Loucy (cell line): ENCODE measurements around the gene REPS2.

Experiments
- EZH2phosphoT487 ChIP-seq: fragments of 200-600 bp; IDR thresholded peaks from 2 replicates; pipeline ENCODE4 v1.6.1; 2018; ENCODE audit warnings: antibody characterized with exemption, mild to moderate bottlenecking, moderate library complexity, borderline replicate concordance
- TF ChIP-seq, protein P1 (sequence below): fragments of 200-600 bp; sonication (generic); conservative IDR thresholded peaks from 2 replicates; pipeline ENCODE4 v1.5.1; 2014; ENCODE audit warnings: mild to moderate bottlenecking, antibody characterized with exemption, low read length

DNA sequence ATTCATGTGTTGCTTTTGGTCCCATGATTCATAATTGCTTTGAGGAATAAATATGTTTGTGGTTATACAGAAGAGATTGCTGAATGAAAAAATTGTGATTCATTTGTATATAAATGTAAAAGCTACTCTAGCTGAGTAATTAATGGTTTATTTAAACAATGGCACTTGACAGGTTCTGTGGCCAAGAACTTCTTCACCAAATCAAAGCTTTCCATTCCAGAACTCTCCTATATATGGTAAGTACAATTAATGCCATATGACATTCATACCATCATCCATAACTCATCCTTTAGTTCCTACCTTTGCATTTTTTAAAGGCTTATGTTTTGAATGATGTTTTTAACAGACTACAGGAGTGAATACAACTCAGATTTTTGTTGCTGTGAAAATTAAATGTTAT, 105.8 kb downstream of the REPS2 start:
- TF ChIP-seq, protein P1, sequence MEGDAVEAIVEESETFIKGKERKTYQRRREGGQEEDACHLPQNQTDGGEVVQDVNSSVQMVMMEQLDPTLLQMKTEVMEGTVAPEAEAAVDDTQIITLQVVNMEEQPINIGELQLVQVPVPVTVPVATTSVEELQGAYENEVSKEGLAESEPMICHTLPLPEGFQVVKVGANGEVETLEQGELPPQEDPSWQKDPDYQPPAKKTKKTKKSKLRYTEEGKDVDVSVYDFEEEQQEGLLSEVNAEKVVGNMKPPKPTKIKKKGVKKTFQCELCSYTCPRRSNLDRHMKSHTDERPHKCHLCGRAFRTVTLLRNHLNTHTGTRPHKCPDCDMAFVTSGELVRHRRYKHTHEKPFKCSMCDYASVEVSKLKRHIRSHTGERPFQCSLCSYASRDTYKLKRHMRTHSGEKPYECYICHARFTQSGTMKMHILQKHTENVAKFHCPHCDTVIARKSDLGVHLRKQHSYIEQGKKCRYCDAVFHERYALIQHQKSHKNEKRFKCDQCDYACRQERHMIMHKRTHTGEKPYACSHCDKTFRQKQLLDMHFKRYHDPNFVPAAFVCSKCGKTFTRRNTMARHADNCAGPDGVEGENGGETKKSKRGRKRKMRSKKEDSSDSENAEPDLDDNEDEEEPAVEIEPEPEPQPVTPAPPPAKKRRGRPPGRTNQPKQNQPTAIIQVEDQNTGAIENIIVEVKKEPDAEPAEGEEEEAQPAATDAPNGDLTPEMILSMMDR, result no peak
- no peak for TF ChIP-seq EZH2phosphoT487
